GM10847 (cell line): Measurements from ENCODE around the gene CD22.

ENCODE experiments used
- POLR2A ChIP-seq: IDR thresholded peaks from 2 replicates; pipeline ENCODE4 v1.6.1; 2011; ENCODE audit not compliant: insufficient read length; ENCODE audit errors: extremely low read depth

CD22 gene

GRCh38 chr19:35321291-35321690 is 7.7 kb upstream of the CD22 start:
- no peak for TF ChIP-seq POLR2A

DNA sequence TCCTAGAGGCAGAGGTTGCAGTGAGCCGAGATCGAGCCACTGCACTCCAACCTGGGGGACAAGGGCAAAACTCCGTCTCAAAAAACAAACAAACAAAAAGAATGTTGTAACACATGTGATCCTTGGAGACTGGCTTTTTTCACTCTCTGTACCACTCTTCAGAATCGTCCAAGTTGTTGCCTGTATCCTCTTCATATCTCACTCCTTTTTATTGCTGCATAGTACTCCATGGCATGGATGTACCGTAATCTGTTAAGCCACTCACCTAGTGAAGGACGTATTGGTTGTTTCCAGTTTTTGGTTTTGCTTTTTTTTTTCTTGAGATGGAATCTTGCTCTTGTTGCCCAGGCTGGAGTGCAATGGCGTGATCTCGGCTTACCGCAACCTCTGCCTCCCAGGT is 7.0 kb upstream of the CD22 start:
- no peak for TF ChIP-seq POLR2A

DNA sequence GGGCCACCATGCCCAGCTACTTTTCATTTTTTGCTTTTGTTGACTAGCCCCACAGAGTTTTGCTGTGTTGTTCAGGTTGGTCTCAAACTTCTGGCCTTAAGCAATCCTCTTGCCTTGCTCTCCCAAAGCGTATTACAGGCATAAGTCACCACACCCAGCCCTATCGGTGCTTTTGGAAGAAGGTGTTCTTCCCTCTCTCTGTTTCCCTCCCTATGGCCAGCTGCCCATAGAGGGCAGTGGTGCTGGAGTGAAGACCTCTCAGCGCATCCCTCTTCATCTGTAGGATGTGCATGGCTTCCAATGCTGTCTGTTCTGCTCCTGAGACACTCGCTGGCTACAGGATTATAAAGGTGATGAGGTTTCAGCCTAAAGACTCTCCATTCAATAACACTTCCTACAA is 1.3 kb upstream of the CD22 start:
- no peak for TF ChIP-seq POLR2A

GRCh38 chr19:35329323-35329722 is 336 bp downstream of the CD22 start:
- TF ChIP-seq POLR2A, result no peak

- peak; percentile 47 for TF ChIP-seq POLR2A
Measured at GRCh38 chr19:35330475-35330874, 1.5 kb downstream of the CD22 start.

- TF ChIP-seq POLR2A, result no peak
Measured at GRCh38 chr19:35331551-35332214, 2.7 kb downstream of the CD22 start.

GRCh38 chr19:35332817-35333216 is 3.8 kb downstream of the CD22 start:
- TF ChIP-seq POLR2A, result peak; percentile 25

DNA sequence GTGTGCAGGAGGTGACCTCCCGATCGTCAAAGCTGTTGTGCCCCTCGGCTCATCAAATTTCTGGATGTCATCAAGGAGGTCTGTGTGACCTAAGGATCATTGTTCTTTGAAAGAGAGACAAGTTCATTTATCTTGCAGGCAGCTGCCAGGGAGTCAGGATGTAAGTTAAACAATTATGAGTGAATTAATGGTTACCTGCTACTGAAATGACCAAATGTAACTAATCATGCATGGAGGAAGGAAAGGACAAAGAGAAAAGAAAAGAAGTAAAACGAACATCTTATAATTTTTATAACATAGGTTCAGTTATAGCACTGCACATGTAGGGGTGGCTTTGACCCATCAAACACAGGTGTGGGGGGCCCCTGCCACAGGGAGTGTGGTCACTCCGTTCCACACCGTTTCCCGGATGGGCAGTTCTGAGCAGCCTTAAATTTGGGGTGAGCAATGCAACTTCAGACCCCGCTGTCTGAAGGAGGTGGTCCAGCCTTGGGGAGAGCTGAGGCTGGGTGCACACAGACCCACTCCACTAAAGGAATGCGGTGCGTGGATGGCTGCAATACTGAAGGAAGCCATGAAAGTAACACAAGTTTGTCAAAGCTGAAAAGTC is 5.3 kb downstream of the CD22 start:
- no peak for TF ChIP-seq POLR2A

DNA sequence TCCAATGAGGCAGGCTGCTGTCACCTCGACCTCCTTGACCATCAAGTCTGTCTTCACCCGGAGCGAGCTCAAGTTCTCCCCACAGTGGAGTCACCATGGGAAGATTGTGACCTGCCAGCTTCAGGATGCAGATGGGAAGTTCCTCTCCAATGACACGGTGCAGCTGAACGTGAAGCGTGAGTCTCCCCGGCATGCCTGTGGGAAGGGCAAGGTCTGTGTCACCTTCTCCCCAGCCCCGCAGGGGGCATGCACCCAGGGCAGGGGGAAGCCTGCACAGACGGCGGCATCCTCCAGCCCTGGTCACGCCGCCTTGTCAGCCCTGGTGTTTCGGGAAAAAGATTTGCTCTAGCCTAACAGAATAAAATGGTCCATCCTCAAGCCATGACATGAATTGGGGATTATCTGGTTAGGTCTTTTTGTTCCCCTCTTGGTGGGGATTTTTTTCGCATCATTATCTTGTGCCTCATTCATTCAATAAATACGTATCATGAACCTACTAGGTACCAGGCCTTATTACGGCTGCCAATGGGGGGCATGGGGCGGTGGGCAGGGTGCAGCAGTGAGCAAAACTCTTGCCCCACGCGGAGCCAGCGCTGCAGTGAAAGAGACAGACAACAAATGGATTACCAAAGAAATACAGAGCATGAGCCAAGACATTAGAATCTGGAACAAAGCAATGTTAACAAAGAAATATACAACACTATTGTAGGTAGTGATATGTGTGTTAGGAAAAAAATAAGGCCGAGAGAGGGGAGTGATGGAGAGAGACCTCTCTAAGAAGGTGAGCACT is 7.4 kb downstream of the CD22 start:
- no peak for TF ChIP-seq POLR2A

GRCh38 chr19:35337097-35337983 is 8.4 kb downstream of the CD22 start:
- no peak for TF ChIP-seq POLR2A

- peak; percentile 5 for TF ChIP-seq POLR2A
Measured at GRCh38 chr19:35337984-35338296, 9.0 kb downstream of the CD22 start.

DNA sequence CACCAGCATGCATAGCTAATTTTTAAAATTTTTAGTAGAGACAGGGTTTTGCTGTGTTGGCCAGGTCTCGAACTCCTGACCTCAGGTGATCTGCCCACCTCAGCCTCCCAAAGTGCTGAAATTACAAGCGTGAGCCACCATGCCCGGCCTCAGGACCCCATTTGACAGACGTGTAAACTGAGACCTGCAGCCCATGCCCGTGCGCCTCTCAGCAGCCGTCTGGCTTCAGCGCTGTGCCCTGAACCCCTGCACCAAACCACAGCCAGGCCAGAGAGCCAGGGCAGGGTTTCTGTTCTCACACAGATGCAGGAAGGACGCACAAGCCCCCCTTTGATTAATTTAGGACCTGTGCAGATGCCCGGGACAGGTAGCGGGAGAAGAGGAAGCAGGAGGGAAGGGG is 11.4 kb downstream of the CD22 start:
- no peak for TF ChIP-seq POLR2A

GRCh38 chr19:35341006-35341405 is 12.0 kb downstream of the CD22 start:
- no peak for TF ChIP-seq POLR2A

DNA sequence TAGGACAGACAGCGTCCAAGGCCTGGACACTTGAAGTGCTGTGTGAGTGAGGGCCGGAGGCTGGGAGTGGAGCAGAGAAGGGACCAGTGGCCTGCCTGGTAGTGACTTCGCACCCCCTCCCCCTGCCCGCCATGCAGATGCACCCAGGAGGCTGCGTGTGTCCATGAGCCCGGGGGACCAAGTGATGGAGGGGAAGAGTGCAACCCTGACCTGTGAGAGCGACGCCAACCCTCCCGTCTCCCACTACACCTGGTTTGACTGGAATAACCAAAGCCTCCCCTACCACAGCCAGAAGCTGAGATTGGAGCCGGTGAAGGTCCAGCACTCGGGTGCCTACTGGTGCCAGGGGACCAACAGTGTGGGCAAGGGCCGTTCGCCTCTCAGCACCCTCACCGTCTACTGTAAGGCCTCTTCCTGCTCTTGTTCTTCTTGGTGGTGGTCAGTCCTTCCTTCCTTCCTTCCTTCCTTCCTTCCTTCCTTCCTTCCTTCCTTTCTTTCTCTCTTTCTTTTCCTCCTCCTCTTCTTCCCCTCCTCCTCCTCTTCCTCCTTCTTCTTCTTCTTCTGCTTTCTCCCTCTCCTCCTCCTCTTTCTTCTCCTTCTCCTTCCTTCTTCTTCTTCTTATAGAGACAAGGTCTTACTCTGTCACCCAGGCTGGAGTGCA is 12.7 kb downstream of the CD22 start:
- no peak for TF ChIP-seq POLR2A

DNA sequence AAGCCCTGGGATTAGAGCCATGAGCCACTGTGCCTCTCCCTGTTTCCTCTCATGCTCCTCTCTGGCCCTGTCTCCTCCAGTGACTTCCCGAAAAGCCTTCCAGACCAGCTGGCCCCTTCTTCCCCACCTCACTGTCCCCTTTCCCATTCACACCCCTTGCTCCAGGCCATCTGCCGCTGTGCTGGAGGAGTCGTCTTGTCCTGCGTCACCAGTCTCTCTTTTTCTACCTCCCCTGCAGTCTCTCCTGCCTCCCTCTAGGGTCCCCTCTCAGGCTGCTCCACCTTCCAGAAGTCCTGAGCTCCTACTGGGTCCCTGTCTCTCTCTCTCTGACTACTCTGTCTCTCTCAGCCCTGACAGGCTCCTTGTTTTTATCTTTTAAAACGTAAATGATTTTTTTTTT is 13.4 kb downstream of the CD22 start:
- TF ChIP-seq POLR2A, result no peak
